Stomach (tissue), 9 donors: Measurements from ENCODE around the gene F2. TPM values are rescaled to one million over a fixed set of nuclear protein-coding genes. Genes with fewer than 3 reads are reported as not detected.

ENCODE experiments used
- DNase-seq, 2 donors: peaks; one replicate each; pipeline versions ENCODE4 v3.0.0 to v3.0.0-alpha.2; 2013 to 2019
- H3K27ac ChIP-seq, 5 donors: fragments of 200-600 bp in 4 of 5; sonication (generic) in 4 of 5; one replicate each; pipeline ENCODE4 v1.5.1; 2013 to 2019; ENCODE audit warnings: mild to moderate bottlenecking in 1 of 5, moderate library complexity in 1 of 5
- H3K27me3 ChIP-seq, 3 donors: fragments of 200-600 bp; sonication (generic); one replicate each; pipeline ENCODE4 v1.5.1; 2017 to 2019; ENCODE audit warnings: mixed run types in 1 of 3
- H3K36me3 ChIP-seq, 4 donors: fragments of 200-600 bp; sonication (generic); 1 replicate in 3 of 4; 2 replicates in 1 of 4; pipeline ENCODE4 v1.5.1; 2016 to 2019
- H3K4me1 ChIP-seq, 4 donors: fragments of 200-600 bp; sonication (generic); one replicate each; pipeline ENCODE4 v1.5.1; 2016 to 2019
- H3K4me3 ChIP-seq, 4 donors: fragments of 200-600 bp; sonication (generic) in 3 of 4; one replicate each; pipeline ENCODE4 v1.5.1; 2016 to 2019; ENCODE audit warnings: mild to moderate bottlenecking in 1 of 4
- H3K9me3 ChIP-seq, 4 donors: fragments of 200-600 bp; sonication (generic); one replicate each; pipeline ENCODE4 v1.5.1; 2016 to 2019
- EP300 ChIP-seq: sonication (generic); formaldehyde crosslinking; IDR thresholded peaks from one replicate; pipeline ENCODE4 v1.6.1; 2017; ENCODE audit warnings: antibody characterized with exemption
- POLR2A ChIP-seq, 4 donors: fragments of 450-650 bp; IDR thresholded peaks; one replicate each; pipeline ENCODE4 v1.6.1; 2016; ENCODE audit warnings: antibody characterized with exemption in 4 of 4, control low read depth in 2 of 4, mild to moderate bottlenecking in 1 of 4, moderate library complexity in 1 of 4
- POLR2AphosphoS5 ChIP-seq, 3 donors: sonication (generic); formaldehyde crosslinking; IDR thresholded peaks; one replicate each; pipeline ENCODE4 v1.6.1; 2016; ENCODE audit warnings: antibody characterized with exemption in 3 of 3
- WGBS, 5 donors: extraction: QIAGEN DNeasy Blood & Tissue Kit in 3 of 5; methylation state at CpG; one replicate each; pipeline versions ENCODE4 v1.1.5 to v1.1.7; 2013 to 2018; 5-methylcytosine and 5-hydroxymethylcytosine counted together
- intact Hi-C: fragments of 100-400 bp; cut with DNase I; formaldehyde crosslinking; loops from one replicate; pipeline ENCODE4 v1.15.1; 2023; ENCODE audit warnings: low total_unique reads
- polyA plus RNA-seq, 3 donors: library from polyadenylated mRNA; stranded (reverse); fragments of 200-250 nt; gene quantifications; one replicate each; pipeline ENCODE4 v1.2.3, GENCODE V29; 2013
- total RNA-seq, 5 donors: library from RNA; depleted of rRNA; stranded (reverse); fragments of >200 nt; gene quantifications; one replicate each; pipeline versions ENCODE4 v1.1.0 to v1.2.3, GENCODE V29; 2014 to 2016
- TF ChIP-seq, protein P1 (sequence below), 7 experiments: fragments of 450-650 bp in 4 of 7; fragments of 200-600 bp in 3 of 7; sonication (generic) in 3 of 7; IDR thresholded peaks; one replicate each; pipeline ENCODE4 v1.5.1; 2016 to 2019; ENCODE audit warnings: antibody characterized with exemption in 7 of 7, control low read depth in 2 of 7, mild to moderate bottlenecking in 1 of 7
- donor health status: healthy with polysubstance abuse.
- donor health status: Bipolar disorder and iron deficiency.
- donor health status: healthy.

F2 gene
- total and polyA plus RNA-seq, 8 donors, result 0.19 to 0.92 (median 0.33) TPM; not detected in 5

DNA sequence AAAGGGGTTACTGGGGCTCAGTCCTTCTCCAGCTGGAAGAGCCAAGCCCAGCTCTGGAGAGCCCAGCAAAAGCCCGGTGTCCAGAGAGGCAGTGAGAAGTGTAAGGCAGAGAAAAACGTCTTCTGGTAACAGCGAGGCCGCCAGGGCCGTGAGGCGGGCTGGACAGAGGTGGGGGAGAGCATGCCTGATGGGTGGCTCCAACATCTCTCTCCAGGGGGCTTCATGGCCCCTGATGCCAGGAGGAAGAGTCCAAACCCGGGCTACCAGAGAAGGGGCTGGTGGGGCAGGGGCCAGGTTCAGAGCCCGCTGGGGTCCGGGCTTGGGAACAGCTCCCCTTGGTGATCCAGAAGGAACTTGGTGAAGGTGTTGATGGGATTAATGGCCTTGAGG, 40.3 kb upstream of the F2 start:
- no peaks in the 10 kb centered on the region for H3K9me3 ChIP-seq
- H3K36me3 ChIP-seq, result peaks cover 53 to 80% (median 79%) of the 10 kb centered on the region in 4 donors
- DNase-seq, result no peak
- H3K4me1 ChIP-seq, result peaks cover 21 to 50% (median 36%) of the 10 kb centered on the region in 4 donors
- no peak overlapping the region for H3K4me3 ChIP-seq
- no peaks in the 10 kb centered on the region for H3K27me3 ChIP-seq
- intact Hi-C loops, result no loop called here
- no peak overlapping the region for H3K27ac ChIP-seq
- 88 to 93% (median 92%) methylated on average over 8 to 9 of the region's 9 CpGs for WGBS, 5 donors
- TF ChIP-seq POLR2A (IDR thresholded peaks at IDR 0.05) (no peak), EP300 (no peak), POLR2AphosphoS5 (IDR thresholded peaks at IDR 0.05) (no peak)
- TF ChIP-seq, protein P1, sequence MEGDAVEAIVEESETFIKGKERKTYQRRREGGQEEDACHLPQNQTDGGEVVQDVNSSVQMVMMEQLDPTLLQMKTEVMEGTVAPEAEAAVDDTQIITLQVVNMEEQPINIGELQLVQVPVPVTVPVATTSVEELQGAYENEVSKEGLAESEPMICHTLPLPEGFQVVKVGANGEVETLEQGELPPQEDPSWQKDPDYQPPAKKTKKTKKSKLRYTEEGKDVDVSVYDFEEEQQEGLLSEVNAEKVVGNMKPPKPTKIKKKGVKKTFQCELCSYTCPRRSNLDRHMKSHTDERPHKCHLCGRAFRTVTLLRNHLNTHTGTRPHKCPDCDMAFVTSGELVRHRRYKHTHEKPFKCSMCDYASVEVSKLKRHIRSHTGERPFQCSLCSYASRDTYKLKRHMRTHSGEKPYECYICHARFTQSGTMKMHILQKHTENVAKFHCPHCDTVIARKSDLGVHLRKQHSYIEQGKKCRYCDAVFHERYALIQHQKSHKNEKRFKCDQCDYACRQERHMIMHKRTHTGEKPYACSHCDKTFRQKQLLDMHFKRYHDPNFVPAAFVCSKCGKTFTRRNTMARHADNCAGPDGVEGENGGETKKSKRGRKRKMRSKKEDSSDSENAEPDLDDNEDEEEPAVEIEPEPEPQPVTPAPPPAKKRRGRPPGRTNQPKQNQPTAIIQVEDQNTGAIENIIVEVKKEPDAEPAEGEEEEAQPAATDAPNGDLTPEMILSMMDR (IDR thresholded peaks at IDR 0.05), result no peak

DNA sequence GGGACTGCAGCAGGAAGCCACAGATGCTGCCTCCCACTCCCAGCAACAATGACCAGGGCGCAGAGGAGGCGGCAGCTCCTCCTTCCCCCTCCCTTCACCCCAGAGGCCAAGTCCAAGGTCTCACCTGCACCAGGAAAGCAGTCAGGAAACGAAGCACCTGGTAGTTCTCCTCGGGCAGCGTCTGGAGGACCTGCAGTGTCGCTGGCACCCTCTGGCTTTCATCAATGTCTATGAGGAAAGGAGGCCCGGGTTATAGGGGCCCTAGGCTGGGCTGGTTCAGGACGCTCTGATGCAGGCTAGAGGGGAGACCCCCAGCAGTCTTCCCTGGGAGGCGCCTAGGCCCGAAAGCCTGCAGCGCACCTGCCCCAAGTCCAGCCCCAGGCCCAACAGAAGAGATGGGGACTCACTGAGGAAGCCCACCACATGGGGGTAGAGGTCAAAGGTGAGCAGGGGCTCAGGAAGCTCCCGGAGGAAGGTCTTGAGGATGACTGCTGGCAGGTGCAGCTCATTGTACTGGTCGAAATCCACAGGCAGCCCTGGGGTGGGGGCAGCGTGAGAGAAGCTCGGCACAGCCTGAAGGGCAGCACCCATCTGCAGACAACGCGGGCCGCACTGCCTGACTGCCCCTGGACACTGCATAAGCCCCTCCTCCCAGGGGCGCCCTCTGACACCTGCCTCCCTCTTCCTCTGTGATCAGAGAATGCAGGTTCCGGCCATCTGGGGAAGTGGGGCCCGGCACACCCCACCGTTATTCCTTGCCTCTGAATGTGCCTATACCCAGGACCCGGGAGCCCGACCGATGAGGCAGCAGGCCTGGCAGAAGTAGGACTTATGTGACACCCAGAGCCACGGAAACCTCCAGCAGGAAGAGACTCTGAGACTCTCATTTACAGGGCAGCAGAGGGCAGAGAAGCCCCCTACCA, 39.5 kb upstream of the F2 start:
- 80 to 96% (median 88%) methylated on average over 15 to 26 of the region's 26 CpGs for WGBS, 5 donors
- H3K4me1 ChIP-seq, result peaks cover 19 to 46% (median 29%) of the 10 kb centered on the region in 4 donors
- TF ChIP-seq, protein P1 (IDR thresholded peaks at IDR 0.05), result no peak
- TF ChIP-seq POLR2AphosphoS5 (IDR thresholded peaks at IDR 0.05), result no peak
- no peak for TF ChIP-seq EP300
- no peak for TF ChIP-seq POLR2A (IDR thresholded peaks at IDR 0.05)
- intact Hi-C loops, result no loop called here
- no peaks in the 10 kb centered on the region for H3K27me3 ChIP-seq
- no peaks in the 10 kb centered on the region for H3K9me3 ChIP-seq
- DNase-seq, result no peak
- no peak overlapping the region for H3K4me3 ChIP-seq
- no peak overlapping the region for H3K27ac ChIP-seq
- H3K36me3 ChIP-seq, result peaks cover 56 to 82% (median 81%) of the 10 kb centered on the region in 4 donors

DNA sequence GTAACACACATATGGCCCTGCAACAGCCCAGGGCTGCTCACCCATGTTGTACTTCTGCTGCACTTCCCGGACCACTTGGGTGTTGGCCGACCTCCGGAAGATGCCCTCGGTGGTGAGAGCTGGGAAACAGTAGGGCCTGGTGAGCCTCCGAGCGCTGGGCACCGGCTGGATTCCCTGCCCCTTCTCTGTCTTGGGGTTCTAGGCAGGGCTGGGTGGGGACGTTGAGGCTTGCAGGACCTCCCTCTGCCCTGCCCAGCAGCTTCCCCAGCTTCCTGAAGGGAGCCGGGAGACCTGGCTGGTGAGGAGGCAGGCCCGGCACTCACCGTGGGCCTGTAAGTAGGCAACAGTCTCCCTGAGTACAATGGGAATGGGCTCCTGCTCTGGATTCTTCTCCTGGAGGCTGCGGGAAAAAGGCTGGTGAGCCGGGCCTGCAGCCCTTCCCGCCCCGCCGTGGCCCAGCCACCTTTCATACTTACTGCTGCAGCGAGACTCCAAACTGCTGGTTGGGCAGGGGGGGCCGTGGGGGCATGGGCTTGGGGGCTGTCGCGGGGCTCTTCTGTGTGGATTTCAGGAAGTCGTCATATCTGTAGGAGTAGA, 38.8 kb upstream of the F2 start:
- Histone ChIP-seq H3K4me1 (peaks cover 11 to 39% (median 22%) of the 10 kb centered on the region in 4 donors), H3K9me3 (no peaks in the 10 kb centered on the region), H3K27ac (no peak overlapping the region), H3K27me3 (no peaks in the 10 kb centered on the region), H3K4me3 (no peak overlapping the region), H3K36me3 (peaks cover 56 to 88% (median 86%) of the 10 kb centered on the region in 4 donors)
- no peak for DNase-seq
- WGBS, 5 donors, result 86 to 93% (median 93%) methylated on average over 16 to 21 of the region's 21 CpGs
- TF ChIP-seq, protein P1 (IDR thresholded peaks at IDR 0.05), result no peak
- TF ChIP-seq POLR2AphosphoS5 (IDR thresholded peaks at IDR 0.05), result no peak
- no peak for TF ChIP-seq POLR2A (IDR thresholded peaks at IDR 0.05)
- no peak for TF ChIP-seq EP300
- intact Hi-C loops, result no loop called here

DNA sequence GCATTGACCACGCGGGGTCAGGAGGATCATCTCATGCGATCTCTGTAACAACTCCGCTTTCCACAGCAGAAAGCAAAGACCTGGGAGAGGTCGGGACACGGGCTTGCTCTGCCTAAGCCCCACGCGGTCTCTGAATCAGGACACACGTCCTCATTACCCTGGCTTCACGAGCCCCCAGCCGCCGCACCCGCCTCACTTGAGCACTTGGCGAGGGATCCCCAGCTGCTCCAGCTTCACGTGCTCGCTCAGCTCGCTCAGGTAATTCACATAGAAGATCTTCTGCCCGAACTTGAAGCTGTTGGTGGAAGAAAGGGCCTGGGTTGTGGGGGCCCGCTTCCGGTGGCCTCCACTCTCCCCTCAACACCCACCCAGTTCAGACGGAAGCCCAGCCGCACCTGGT, 38.2 kb upstream of the F2 start:
- Histone ChIP-seq H3K27me3 (no peaks in the 10 kb centered on the region), H3K4me1 (peaks cover 6 to 33% (median 16%) of the 10 kb centered on the region in 4 donors), H3K9me3 (no peaks in the 10 kb centered on the region), H3K4me3 (no peak overlapping the region), H3K36me3 (peaks cover 56 to 93% (median 91%) of the 10 kb centered on the region in 4 donors), H3K27ac (no peak overlapping the region)
- 89 to 93% (median 93%) methylated on average over 22 of the region's 22 CpGs for WGBS, 5 donors
- intact Hi-C loops, result no loop called here
- no peak for DNase-seq
- TF ChIP-seq POLR2AphosphoS5 (IDR thresholded peaks at IDR 0.05) (no peak), POLR2A (IDR thresholded peaks at IDR 0.05) (no peak), EP300 (no peak)
- TF ChIP-seq, protein P1 (IDR thresholded peaks at IDR 0.05), result no peak
